NOMO-1 treated with DMSO at 0.1 percent for 48 hours (cell line): Measurements from ENCODE around the gene PCDHB8.
A peak's percentile ranks its signal among the peaks of the same experiment; 100 is the strongest.
"Not testable (repeated sequence)": the region's sequence is repeated elsewhere in the genome, so short reads cannot be mapped to it uniquely, and the experiment has no call there.

Experiments used
- DNase-seq: peaks from one replicate; lab custom pipeline; 2025; ENCODE audit not compliant: unreplicated experiment; lab: John Stamatoyannopoulos, UW

The PCDHB8 gene

GRCh38 chr5:141184117-141184855 lies 6.7 kb downstream of the PCDHB8 start:
- DNase-seq, result not testable (repeated sequence)

- DNase-seq, result no peak
Measured at GRCh38 chr5:141186897-141187512, 9.4 kb downstream of the PCDHB8 start, which contains the start of gene PCDHB9. TSS of gene PCDHB9 (plus strand) at chr5:141187161. CDS start at chr5:141187319, 158 bp downstream.

- DNase-seq, result not testable (repeated sequence)
Measured at GRCh38 chr5:141188682-141189081, 11.1 kb downstream of the PCDHB8 start.

- DNase-seq, result not testable (repeated sequence)
Measured at GRCh38 chr5:141189131-141189530, 11.5 kb downstream of the PCDHB8 start.

GRCh38 chr5:141192110-141192725 lies 14.6 kb downstream of the PCDHB8 start, which contains the start of gene PCDHB10:
TSS of gene PCDHB10 (plus strand) at chr5:141192353. CDS start at chr5:141192553, 200 bp downstream.
- DNase-seq, result peak; percentile 7

- not testable (repeated sequence) for DNase-seq
Measured at GRCh38 chr5:141194332-141194731, 16.7 kb downstream of the PCDHB8 start.

- DNase-seq, result no peak
Measured at GRCh38 chr5:141196363-141196762, 18.8 kb downstream of the PCDHB8 start.

GRCh38 chr5:141199359-141200235 lies 22.0 kb downstream of the PCDHB8 start, which contains the start of gene PCDHB11:
TSS of gene PCDHB11 (plus strand) at chr5:141199627. CDS start at chr5:141199775, 148 bp downstream.
- no peak for DNase-seq

- DNase-seq, result not testable (repeated sequence)
Measured at GRCh38 chr5:141201126-141201525, 23.5 kb downstream of the PCDHB8 start.

- not testable (repeated sequence) for DNase-seq
Measured at GRCh38 chr5:141201646-141202045, 24.1 kb downstream of the PCDHB8 start.

- DNase-seq, result no peak
Measured at GRCh38 chr5:141208478-141208877, 30.9 kb downstream of the PCDHB8 start, which contains the start of gene PCDHB12. TSS of gene PCDHB12 (plus strand) at chr5:141208719. CDS start at chr5:141208908, 189 bp downstream.

GRCh38 chr5:141210281-141210680 lies 32.7 kb downstream of the PCDHB8 start:
- not testable (repeated sequence) for DNase-seq

- not testable (repeated sequence) for DNase-seq
Measured at GRCh38 chr5:141210849-141211248, 33.3 kb downstream of the PCDHB8 start.

- DNase-seq, result not testable (repeated sequence)
Measured at GRCh38 chr5:141213656-141214339, 36.2 kb downstream of the PCDHB8 start, which contains the start of gene PCDHB13. TSS of gene PCDHB13 (plus strand) at chr5:141213919. CDS start at chr5:141214124, 205 bp downstream.

GRCh38 chr5:141214583-141214982 lies 37.0 kb downstream of the PCDHB8 start:
- DNase-seq, result not testable (repeated sequence)

GRCh38 chr5:141215504-141215903 lies 37.9 kb downstream of the PCDHB8 start:
- not testable (repeated sequence) for DNase-seq

- not testable (repeated sequence) for DNase-seq
Measured at GRCh38 chr5:141216035-141216434, 38.4 kb downstream of the PCDHB8 start.

- peak; percentile 34 for DNase-seq
Measured at GRCh38 chr5:141223112-141223783, 45.7 kb downstream of the PCDHB8 start, which contains the start of gene PCDHB14. TSS of gene PCDHB14 (plus strand) at chr5:141223343. CDS start at chr5:141223506, 163 bp downstream.

GRCh38 chr5:141224844-141225243 lies 47.3 kb downstream of the PCDHB8 start:
- DNase-seq, result not testable (repeated sequence)
